Endometrial microvascular endothelial cells (primary cell): ENCODE measurements around the gene ZNF350. TPM values are rescaled to one million over a fixed set of nuclear protein-coding genes. Genes with fewer than 3 reads are reported as not detected.

Source experiments
- in situ Hi-C: cut with HindIII; loops from 2 replicates; pipeline ENCODE4 v1.10.0; 2017; ENCODE audit warnings: low sequenced_read_pairs, low pct_unique_long_range_greater_than_20kb; ENCODE audit errors: inconsistent ontology term
- total RNA-seq: library from RNA; depleted of rRNA; stranded (reverse); fragments of >200 nt; gene quantifications from one replicate; pipeline ENCODE4 v1.2.3, GENCODE V29; 2015; ENCODE audit errors: inconsistent ontology term

The ZNF350 gene
- total RNA-seq, 1 donor from 2014 or later, result 16.4 TPM

- in situ Hi-C loops, result no loop called here
Observed at GRCh38 chr19:51915324-51915867, 71.2 kb downstream of the ZNF350 start.

Other genes starting within 250 kb of the ZNF350 start
- gene FPR1, start 235.0 kb downstream of the ZNF350 start, total RNA-seq, result not detected
- not detected for gene FPR2, start 225.7 kb downstream of the ZNF350 start, total RNA-seq
- gene FPR3, start 191.7 kb downstream of the ZNF350 start, total RNA-seq, result not detected
- gene ZNF577, start 98.9 kb downstream of the ZNF350 start, total RNA-seq, result 6.5 TPM
- gene ZNF649, start 81.8 kb downstream of the ZNF350 start, total RNA-seq, result 1.9 TPM
- gene ZNF613, start 59.4 kb downstream of the ZNF350 start, total RNA-seq, result 4.5 TPM
- 0.93 TPM for gene ZNF615, start 21.4 kb upstream of the ZNF350 start, total RNA-seq
- 7.5 TPM for gene ZNF614, start 41.5 kb upstream of the ZNF350 start, total RNA-seq
- gene ZNF432, start 62.0 kb upstream of the ZNF350 start, total RNA-seq, result 1.6 TPM
- gene ZNF841, start 108.9 kb upstream of the ZNF350 start, total RNA-seq, result 5.9 TPM
- gene ZNF616, start 153.1 kb upstream of the ZNF350 start, total RNA-seq, result 4.2 TPM
- 2.2 TPM for gene ZNF836, start 184.8 kb upstream of the ZNF350 start, total RNA-seq
- 327 TPM for gene PPP2R1A, start 203.2 kb upstream of the ZNF350 start, total RNA-seq